Measurements from ENCODE around the gene SPRR2D.

GRCh38 chr1:153028766-153029165 lies 12.2 kb downstream of the SPRR2D start:
- TF ChIP-seq EZH2 (IDR thresholded peaks at IDR 0.05; ENCODE audit: borderline replicate concordance, low read depth, low read length, severe bottlenecking) = no peak
- TF ChIP-seq, protein P1, sequence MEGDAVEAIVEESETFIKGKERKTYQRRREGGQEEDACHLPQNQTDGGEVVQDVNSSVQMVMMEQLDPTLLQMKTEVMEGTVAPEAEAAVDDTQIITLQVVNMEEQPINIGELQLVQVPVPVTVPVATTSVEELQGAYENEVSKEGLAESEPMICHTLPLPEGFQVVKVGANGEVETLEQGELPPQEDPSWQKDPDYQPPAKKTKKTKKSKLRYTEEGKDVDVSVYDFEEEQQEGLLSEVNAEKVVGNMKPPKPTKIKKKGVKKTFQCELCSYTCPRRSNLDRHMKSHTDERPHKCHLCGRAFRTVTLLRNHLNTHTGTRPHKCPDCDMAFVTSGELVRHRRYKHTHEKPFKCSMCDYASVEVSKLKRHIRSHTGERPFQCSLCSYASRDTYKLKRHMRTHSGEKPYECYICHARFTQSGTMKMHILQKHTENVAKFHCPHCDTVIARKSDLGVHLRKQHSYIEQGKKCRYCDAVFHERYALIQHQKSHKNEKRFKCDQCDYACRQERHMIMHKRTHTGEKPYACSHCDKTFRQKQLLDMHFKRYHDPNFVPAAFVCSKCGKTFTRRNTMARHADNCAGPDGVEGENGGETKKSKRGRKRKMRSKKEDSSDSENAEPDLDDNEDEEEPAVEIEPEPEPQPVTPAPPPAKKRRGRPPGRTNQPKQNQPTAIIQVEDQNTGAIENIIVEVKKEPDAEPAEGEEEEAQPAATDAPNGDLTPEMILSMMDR (IDR thresholded peaks at IDR 0.05; ENCODE audit: extremely low read depth in 1 of 2, insufficient read depth in 1 of 2, low read depth in 1 of 2, low read length in 2 of 2) = no peak
- no peak for TF ChIP-seq MAX (IDR thresholded peaks at IDR 0.05; ENCODE audit: insufficient read depth, insufficient read length)
- TF ChIP-seq POLR2A (IDR thresholded peaks at IDR 0.05; ENCODE audit: low read depth, low read length) = no peak
- no peak for TF ChIP-seq POLR2AphosphoS5 (IDR thresholded peaks at IDR 0.05; ENCODE audit: insufficient read depth, low read depth, low read length)
- TF ChIP-seq JUN (IDR thresholded peaks at IDR 0.05; ENCODE audit: borderline replicate concordance, insufficient read depth, insufficient read length, low read depth) = no peak
